ENCODE data around the gene CHMP4B. TPM values are rescaled to one million over a fixed set of nuclear protein-coding genes. Genes with fewer than 3 reads are reported as not detected.

The CHMP4B gene
- total RNA-seq, 1 experiment from 2014 or later = 72.5 TPM

DNA sequence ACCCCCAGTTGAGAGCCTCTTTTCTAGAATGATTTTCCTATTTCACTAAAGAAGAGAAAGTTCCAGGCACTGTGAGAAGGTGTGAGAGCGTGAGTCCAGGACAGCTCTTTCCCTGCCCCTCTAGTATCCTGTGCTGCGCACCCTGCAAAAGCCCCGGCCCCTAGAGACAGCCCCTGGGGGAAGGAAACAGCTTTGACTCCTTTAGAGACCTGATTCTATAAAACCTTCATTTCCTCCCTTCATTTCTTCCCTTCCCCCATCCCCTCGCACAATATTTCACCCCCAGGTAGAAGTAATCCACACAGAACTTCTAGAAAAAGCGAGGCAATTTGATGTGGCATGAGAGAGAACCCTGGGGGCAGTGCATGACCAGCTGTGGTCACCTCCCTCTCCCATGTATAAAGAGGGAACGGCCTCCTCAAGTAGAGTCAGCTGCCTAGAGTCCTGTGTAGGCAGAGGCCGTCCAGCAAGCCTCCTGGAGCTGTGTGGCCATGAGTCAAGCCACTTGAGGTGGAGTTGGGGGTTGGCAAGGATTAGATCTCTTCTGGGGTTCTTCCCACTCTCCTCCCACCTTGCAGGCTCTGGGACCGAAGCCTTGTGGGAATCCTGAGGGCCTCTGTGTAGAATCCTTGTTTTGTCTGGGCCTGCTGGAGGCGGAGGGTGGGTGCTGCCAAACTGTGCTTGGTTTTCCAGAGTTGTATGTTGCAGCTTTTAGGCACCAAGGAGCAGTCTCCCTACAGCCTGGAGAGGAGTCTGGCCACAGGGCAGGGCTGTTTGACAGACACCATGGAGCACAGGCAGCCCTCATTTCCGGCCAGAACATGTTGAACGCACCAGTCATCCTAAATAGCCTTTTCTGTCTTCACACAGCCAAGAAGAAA lies 41.7 kb downstream of the CHMP4B start:
- CTCF ChIA-PET = no interaction called here
- H3K36me3 Mint-ChIP-seq = peaks cover 46% of the 10 kb centered on the region

More for the DNA sequence above, 41.7 kb downstream of the CHMP4B start:
- no peak for ATAC-seq
- no peak overlapping the region for H3K4me3 Mint-ChIP-seq
- no peaks in the 10 kb centered on the region for H3K9me3 Mint-ChIP-seq
- H3K27ac Mint-ChIP-seq = no peak overlapping the region
- no peaks in the 10 kb centered on the region for H3K4me1 Mint-ChIP-seq
- no peak for DNase-seq (ENCODE audit: low spot score)
- TF ChIP-seq ZNF416 (CRISPR knock-in tag; IDR thresholded peaks at IDR 0.05) (no peak), ZNF671 (CRISPR knock-in tag; IDR thresholded peaks at IDR 0.05) (no peak), ZNF121 (CRISPR knock-in tag; IDR thresholded peaks at IDR 0.05) (no peak), ZNF263 (CRISPR knock-in tag; IDR thresholded peaks at IDR 0.05; ENCODE audit: low read depth) (no peak), TEAD4 (CRISPR knock-in tag; IDR thresholded peaks at IDR 0.05) (no peak), ZNF232 (CRISPR knock-in tag; IDR thresholded peaks at IDR 0.05) (no peak), FOXP1 (CRISPR knock-in tag; IDR thresholded peaks at IDR 0.05; ENCODE audit: borderline replicate concordance) (no peak), GTF2I (CRISPR knock-in tag; conservative IDR thresholded peaks at IDR 0.05) (no peak), ZNF281 (CRISPR knock-in tag; IDR thresholded peaks at IDR 0.05) (no peak), TEAD1 (CRISPR knock-in tag; IDR thresholded peaks at IDR 0.05) (no peak), KAT7 (CRISPR knock-in tag; IDR thresholded peaks at IDR 0.05; ENCODE audit: borderline replicate concordance) (no peak), HMGA2 (CRISPR knock-in tag; IDR thresholded peaks at IDR 0.05) (no peak), E2F5 (CRISPR knock-in tag; IDR thresholded peaks at IDR 0.05) (no peak), JAZF1 (CRISPR knock-in tag; IDR thresholded peaks at IDR 0.05) (no peak), ATF1 (CRISPR knock-in tag; IDR thresholded peaks at IDR 0.05) (no peak)
- TF ChIP-seq, protein P1, sequence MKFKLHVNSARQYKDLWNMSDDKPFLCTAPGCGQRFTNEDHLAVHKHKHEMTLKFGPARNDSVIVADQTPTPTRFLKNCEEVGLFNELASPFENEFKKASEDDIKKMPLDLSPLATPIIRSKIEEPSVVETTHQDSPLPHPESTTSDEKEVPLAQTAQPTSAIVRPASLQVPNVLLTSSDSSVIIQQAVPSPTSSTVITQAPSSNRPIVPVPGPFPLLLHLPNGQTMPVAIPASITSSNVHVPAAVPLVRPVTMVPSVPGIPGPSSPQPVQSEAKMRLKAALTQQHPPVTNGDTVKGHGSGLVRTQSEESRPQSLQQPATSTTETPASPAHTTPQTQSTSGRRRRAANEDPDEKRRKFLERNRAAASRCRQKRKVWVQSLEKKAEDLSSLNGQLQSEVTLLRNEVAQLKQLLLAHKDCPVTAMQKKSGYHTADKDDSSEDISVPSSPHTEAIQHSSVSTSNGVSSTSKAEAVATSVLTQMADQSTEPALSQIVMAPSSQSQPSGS (CRISPR knock-in tag; IDR thresholded peaks at IDR 0.05; ENCODE audit: borderline replicate concordance, low read depth) = no peak
- TF ChIP-seq, protein P2, sequence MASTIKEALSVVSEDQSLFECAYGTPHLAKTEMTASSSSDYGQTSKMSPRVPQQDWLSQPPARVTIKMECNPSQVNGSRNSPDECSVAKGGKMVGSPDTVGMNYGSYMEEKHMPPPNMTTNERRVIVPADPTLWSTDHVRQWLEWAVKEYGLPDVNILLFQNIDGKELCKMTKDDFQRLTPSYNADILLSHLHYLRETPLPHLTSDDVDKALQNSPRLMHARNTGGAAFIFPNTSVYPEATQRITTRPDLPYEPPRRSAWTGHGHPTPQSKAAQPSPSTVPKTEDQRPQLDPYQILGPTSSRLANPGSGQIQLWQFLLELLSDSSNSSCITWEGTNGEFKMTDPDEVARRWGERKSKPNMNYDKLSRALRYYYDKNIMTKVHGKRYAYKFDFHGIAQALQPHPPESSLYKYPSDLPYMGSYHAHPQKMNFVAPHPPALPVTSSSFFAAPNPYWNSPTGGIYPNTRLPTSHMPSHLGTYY (CRISPR knock-in tag; IDR thresholded peaks at IDR 0.05) = no peak
- TF ChIP-seq, protein P3, sequence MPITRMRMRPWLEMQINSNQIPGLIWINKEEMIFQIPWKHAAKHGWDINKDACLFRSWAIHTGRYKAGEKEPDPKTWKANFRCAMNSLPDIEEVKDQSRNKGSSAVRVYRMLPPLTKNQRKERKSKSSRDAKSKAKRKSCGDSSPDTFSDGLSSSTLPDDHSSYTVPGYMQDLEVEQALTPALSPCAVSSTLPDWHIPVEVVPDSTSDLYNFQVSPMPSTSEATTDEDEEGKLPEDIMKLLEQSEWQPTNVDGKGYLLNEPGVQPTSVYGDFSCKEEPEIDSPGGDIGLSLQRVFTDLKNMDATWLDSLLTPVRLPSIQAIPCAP (CRISPR knock-in tag; IDR thresholded peaks at IDR 0.05) = no peak
- TF ChIP-seq, protein P4, sequence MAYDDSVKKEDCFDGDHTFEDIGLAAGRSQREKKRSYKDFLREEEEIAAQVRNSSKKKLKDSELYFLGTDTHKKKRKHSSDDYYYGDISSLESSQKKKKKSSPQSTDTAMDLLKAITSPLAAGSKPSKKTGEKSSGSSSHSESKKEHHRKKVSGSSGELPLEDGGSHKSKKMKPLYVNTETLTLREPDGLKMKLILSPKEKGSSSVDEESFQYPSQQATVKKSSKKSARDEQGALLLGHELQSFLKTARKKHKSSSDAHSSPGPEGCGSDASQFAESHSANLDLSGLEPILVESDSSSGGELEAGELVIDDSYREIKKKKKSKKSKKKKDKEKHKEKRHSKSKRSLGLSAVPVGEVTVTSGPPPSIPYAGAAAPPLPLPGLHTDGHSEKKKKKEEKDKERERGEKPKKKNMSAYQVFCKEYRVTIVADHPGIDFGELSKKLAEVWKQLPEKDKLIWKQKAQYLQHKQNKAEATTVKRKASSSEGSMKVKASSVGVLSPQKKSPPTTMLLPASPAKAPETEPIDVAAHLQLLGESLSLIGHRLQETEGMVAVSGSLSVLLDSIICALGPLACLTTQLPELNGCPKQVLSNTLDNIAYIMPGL (CRISPR knock-in tag; IDR thresholded peaks at IDR 0.05) = no peak
- H3K27me3 Mint-ChIP-seq (ENCODE audit: low read depth) = no peaks in the 10 kb centered on the region
- POLR2A ChIA-PET = no interaction called here
